Measurements from ENCODE around the gene KDM3A.
A peak's percentile ranks its signal among the peaks of the same experiment; 100 is the strongest.

Gene KDM3A

DNA sequence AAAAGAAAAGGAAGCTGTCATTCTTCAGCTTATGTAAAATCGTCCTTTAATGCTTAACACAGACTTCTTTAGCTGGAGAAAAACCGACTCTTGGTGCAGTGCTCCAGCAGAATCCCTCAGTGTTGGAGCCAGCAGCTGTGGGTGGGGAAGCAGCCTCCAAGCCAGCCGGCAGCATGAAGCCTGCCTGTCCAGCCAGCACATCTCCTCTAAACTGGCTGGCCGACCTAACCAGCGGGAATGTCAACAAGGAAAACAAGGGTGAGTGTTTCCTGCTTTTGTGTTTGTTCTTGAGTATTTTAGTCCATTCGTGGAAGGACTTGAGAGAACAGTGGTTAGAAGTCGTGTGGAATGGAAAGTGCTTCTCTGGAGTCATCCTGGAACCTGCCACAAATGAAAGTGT, 38.9 kb downstream of the KDM3A start:
- no peak for DNase-seq
- no peak overlapping the region for H3K9ac ChIP-seq (ENCODE audit: low read length)
- H4K12ac ChIP-seq (ENCODE audit: low read depth, low read length) = no peak overlapping the region
- WGBS (ENCODE audit: extremely low coverage, insufficient coverage, insufficient read length) = no CpG with 5 or more reads among the region's 7 CpGs
- no peak overlapping the region for H4K91ac ChIP-seq (ENCODE audit: low read depth, low read length)
- H2AK5ac ChIP-seq (ENCODE audit: low read length) = no peak overlapping the region
- H3K4me1 ChIP-seq (ENCODE audit: control insufficient read depth in 1 of 2, insufficient read depth in 2 of 2, low read length in 2 of 2) = no peaks in the 10 kb centered on the region
- peaks cover 22 to 47% of the 10 kb centered on the region in 2 experiments for H3K36me3 ChIP-seq (ENCODE audit: control insufficient read depth in 1 of 2, insufficient read depth in 2 of 2, low read length in 2 of 2)
- no peak overlapping the region for H3K4me2 ChIP-seq (ENCODE audit: low read length)
- H3K79me1 ChIP-seq (ENCODE audit: low read length) = no peaks in the 10 kb centered on the region
- no peak overlapping the region for H3K14ac ChIP-seq (ENCODE audit: low read length)
- H3K4me3 ChIP-seq (ENCODE audit: low read depth, low read length) = no peak overlapping the region
- no peaks in the 10 kb centered on the region for H3K9me3 ChIP-seq (ENCODE audit: insufficient read depth, low read depth, low read length)
- H3K18ac ChIP-seq (ENCODE audit: low read length) = no peak overlapping the region
- H3K23ac ChIP-seq (ENCODE audit: low read length) = no peak overlapping the region
- H3K79me2 ChIP-seq (ENCODE audit: control insufficient read depth, insufficient read depth, low read length, poor library complexity) = no peaks in the 10 kb centered on the region
- H3K4ac ChIP-seq (ENCODE audit: low read depth, low read length) = no peak overlapping the region
- H2AFZ ChIP-seq (ENCODE audit: insufficient read depth, low read length, poor library complexity) = no peak overlapping the region
- H3K27me3 ChIP-seq (ENCODE audit: insufficient read depth, low read length) = no peaks in the 10 kb centered on the region
- no peak overlapping the region for H4K8ac ChIP-seq (ENCODE audit: low read depth, low read length)
- no peak overlapping the region for H2BK120ac ChIP-seq (ENCODE audit: insufficient read depth, low read length, poor library complexity)
- no peak overlapping the region for H2BK5ac ChIP-seq (ENCODE audit: low read depth, low read length, poor library complexity)
- no peak overlapping the region for H2BK12ac ChIP-seq (ENCODE audit: low read length)
- H3K27ac ChIP-seq (ENCODE audit: low read depth, low read length) = no peak overlapping the region

DNA sequence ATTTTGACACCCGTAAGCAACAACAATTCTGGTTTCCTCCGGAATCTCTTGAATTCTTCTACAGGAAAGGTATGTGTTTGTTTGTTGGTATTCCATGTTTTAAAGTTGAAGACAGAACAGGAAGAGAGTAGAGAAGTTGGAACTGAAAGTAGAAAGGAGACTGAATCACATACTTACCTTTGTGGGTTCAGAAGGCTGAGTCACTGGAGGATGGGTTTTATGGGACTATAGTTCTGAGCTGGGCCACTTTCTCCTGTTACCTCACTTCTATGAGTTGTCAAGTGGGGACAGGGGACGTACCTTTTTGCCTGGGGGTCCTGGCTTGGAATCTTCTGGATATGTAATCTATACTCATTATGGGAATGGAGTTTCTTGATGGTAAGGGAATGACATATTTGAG, 40.9 kb downstream of the KDM3A start:
- H3K4me2 ChIP-seq (ENCODE audit: low read length) = no peak overlapping the region
- DNase-seq = peak in 1 of 2 donors; percentile 13
- H4K12ac ChIP-seq (ENCODE audit: low read depth, low read length) = no peak overlapping the region
- H3K36me3 ChIP-seq (ENCODE audit: control insufficient read depth in 1 of 2, insufficient read depth in 2 of 2, low read length in 2 of 2) = peaks cover 25 to 48% of the 10 kb centered on the region in 2 experiments
- H4K8ac ChIP-seq (ENCODE audit: low read depth, low read length) = no peak overlapping the region
- no peak overlapping the region for H3K18ac ChIP-seq (ENCODE audit: low read length)
- H3K14ac ChIP-seq (ENCODE audit: low read length) = no peak overlapping the region
- H2BK12ac ChIP-seq (ENCODE audit: low read length) = no peak overlapping the region
- H3K27me3 ChIP-seq (ENCODE audit: insufficient read depth, low read length) = no peaks in the 10 kb centered on the region
- no peaks in the 10 kb centered on the region for H3K9me3 ChIP-seq (ENCODE audit: insufficient read depth, low read depth, low read length)
- no peaks in the 10 kb centered on the region for H3K79me1 ChIP-seq (ENCODE audit: low read length)
- H3K4ac ChIP-seq (ENCODE audit: low read depth, low read length) = no peak overlapping the region
- no peak overlapping the region for H3K27ac ChIP-seq (ENCODE audit: low read depth, low read length)
- H3K9ac ChIP-seq (ENCODE audit: low read length) = no peak overlapping the region
- H2BK120ac ChIP-seq (ENCODE audit: insufficient read depth, low read length, poor library complexity) = no peak overlapping the region
- no peak overlapping the region for H2AK5ac ChIP-seq (ENCODE audit: low read length)
- H4K91ac ChIP-seq (ENCODE audit: low read depth, low read length) = no peak overlapping the region
- no peak overlapping the region for H2BK5ac ChIP-seq (ENCODE audit: low read depth, low read length, poor library complexity)
- H3K23ac ChIP-seq (ENCODE audit: low read length) = no peak overlapping the region
- no peaks in the 10 kb centered on the region for H3K79me2 ChIP-seq (ENCODE audit: control insufficient read depth, insufficient read depth, low read length, poor library complexity)
- H3K4me1 ChIP-seq (ENCODE audit: control insufficient read depth in 1 of 2, insufficient read depth in 2 of 2, low read length in 2 of 2) = no peaks in the 10 kb centered on the region
- no CpG with 5 or more reads among the region's 3 CpGs for WGBS (ENCODE audit: extremely low coverage, insufficient coverage, insufficient read length)
- no peak overlapping the region for H3K4me3 ChIP-seq (ENCODE audit: low read depth, low read length)
- no peak overlapping the region for H2AFZ ChIP-seq (ENCODE audit: insufficient read depth, low read length, poor library complexity)

DNA sequence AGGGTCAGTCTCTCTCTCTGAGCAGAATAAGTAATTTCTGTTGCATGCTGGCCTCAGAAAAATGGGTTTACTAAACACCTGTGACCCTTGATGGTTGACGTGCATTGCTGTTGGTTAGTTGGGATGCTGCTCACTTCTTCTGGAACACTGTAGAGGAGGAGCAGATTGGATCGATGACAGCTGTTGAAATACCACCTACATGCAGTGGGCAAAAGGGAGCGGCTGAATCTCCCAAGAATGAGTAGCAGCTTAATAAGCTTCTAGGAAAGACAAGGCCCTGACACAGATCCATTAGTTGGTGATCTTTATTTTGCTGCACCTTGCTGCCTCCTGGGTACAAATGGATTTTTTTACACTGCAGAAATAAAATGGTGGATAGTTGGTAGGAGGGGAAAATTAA, 43.2 kb downstream of the KDM3A start:
- WGBS (ENCODE audit: extremely low coverage, insufficient coverage, insufficient read length) = no CpG with 5 or more reads among the region's 3 CpGs
- Histone ChIP-seq H3K9me3 (ENCODE audit: insufficient read depth, low read depth, low read length) (no peaks in the 10 kb centered on the region), H3K14ac (ENCODE audit: low read length) (no peak overlapping the region), H2BK120ac (ENCODE audit: insufficient read depth, low read length, poor library complexity) (no peak overlapping the region), H3K27me3 (ENCODE audit: insufficient read depth, low read length) (no peaks in the 10 kb centered on the region), H2BK12ac (ENCODE audit: low read length) (no peak overlapping the region), H3K27ac (ENCODE audit: low read depth, low read length) (no peak overlapping the region), H3K79me2 (ENCODE audit: control insufficient read depth, insufficient read depth, low read length, poor library complexity) (no peaks in the 10 kb centered on the region), H3K4me3 (ENCODE audit: low read depth, low read length) (no peak overlapping the region), H2AK5ac (ENCODE audit: low read length) (no peak overlapping the region), H3K36me3 (ENCODE audit: control insufficient read depth in 1 of 2, insufficient read depth in 2 of 2, low read length in 2 of 2) (peaks cover 31 to 51% of the 10 kb centered on the region in 2 experiments), H3K18ac (ENCODE audit: low read length) (no peak overlapping the region), H3K4me1 (ENCODE audit: control insufficient read depth in 1 of 2, insufficient read depth in 2 of 2, low read length in 2 of 2) (no peaks in the 10 kb centered on the region), H3K9ac (ENCODE audit: low read length) (no peak overlapping the region), H3K4ac (ENCODE audit: low read depth, low read length) (no peak overlapping the region), H4K12ac (ENCODE audit: low read depth, low read length) (no peak overlapping the region), H2AFZ (ENCODE audit: insufficient read depth, low read length, poor library complexity) (no peak overlapping the region), H3K4me2 (ENCODE audit: low read length) (no peak overlapping the region), H4K91ac (ENCODE audit: low read depth, low read length) (no peak overlapping the region), H3K79me1 (ENCODE audit: low read length) (no peaks in the 10 kb centered on the region), H4K8ac (ENCODE audit: low read depth, low read length) (no peak overlapping the region), H3K23ac (ENCODE audit: low read length) (no peak overlapping the region), H2BK5ac (ENCODE audit: low read depth, low read length, poor library complexity) (no peak overlapping the region)
- no peak for DNase-seq

DNA sequence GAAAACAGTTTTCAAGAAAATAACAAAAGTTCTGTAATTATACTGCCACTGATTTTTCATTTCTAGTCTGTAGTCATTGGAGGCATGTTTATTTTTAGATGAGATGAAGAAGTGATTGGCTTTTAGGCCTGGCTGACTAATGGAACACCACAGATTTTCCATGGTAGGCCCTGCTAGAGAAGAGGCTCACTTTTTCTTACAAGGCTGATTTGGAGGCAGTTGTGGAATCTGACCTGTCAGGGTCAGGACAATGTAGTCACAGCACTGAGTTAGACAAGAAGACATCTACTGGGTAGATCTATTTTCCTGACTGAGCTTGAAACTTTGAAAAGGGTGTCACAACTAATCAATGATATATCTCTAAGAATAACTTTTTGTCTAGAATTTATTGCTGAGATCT, 43.9 kb downstream of the KDM3A start:
- peak in 1 of 2 donors; percentile 8 for DNase-seq
- H3K79me1 ChIP-seq (ENCODE audit: low read length) = no peaks in the 10 kb centered on the region
- H3K36me3 ChIP-seq (ENCODE audit: control insufficient read depth in 1 of 2, insufficient read depth in 2 of 2, low read length in 2 of 2) = peaks cover 30 to 55% of the 10 kb centered on the region in 2 experiments
- no peak overlapping the region for H3K23ac ChIP-seq (ENCODE audit: low read length)
- no peak overlapping the region for H4K8ac ChIP-seq (ENCODE audit: low read depth, low read length)
- no peak overlapping the region for H4K12ac ChIP-seq (ENCODE audit: low read depth, low read length)
- H3K18ac ChIP-seq (ENCODE audit: low read length) = no peak overlapping the region
- no peak overlapping the region for H3K14ac ChIP-seq (ENCODE audit: low read length)
- no peak overlapping the region for H3K4me3 ChIP-seq (ENCODE audit: low read depth, low read length)
- no peak overlapping the region for H2BK5ac ChIP-seq (ENCODE audit: low read depth, low read length, poor library complexity)
- H3K9ac ChIP-seq (ENCODE audit: low read length) = no peak overlapping the region
- H2BK12ac ChIP-seq (ENCODE audit: low read length) = no peak overlapping the region
- no peaks in the 10 kb centered on the region for H3K4me1 ChIP-seq (ENCODE audit: control insufficient read depth in 1 of 2, insufficient read depth in 2 of 2, low read length in 2 of 2)
- H3K79me2 ChIP-seq (ENCODE audit: control insufficient read depth, insufficient read depth, low read length, poor library complexity) = no peaks in the 10 kb centered on the region
- H4K91ac ChIP-seq (ENCODE audit: low read depth, low read length) = no peak overlapping the region
- no peak overlapping the region for H2BK120ac ChIP-seq (ENCODE audit: insufficient read depth, low read length, poor library complexity)
- H3K4ac ChIP-seq (ENCODE audit: low read depth, low read length) = no peak overlapping the region
- no peak overlapping the region for H3K27ac ChIP-seq (ENCODE audit: low read depth, low read length)
- H3K4me2 ChIP-seq (ENCODE audit: low read length) = no peak overlapping the region
- H3K9me3 ChIP-seq (ENCODE audit: insufficient read depth, low read depth, low read length) = no peaks in the 10 kb centered on the region
- no peak overlapping the region for H2AK5ac ChIP-seq (ENCODE audit: low read length)
- no peak overlapping the region for H2AFZ ChIP-seq (ENCODE audit: insufficient read depth, low read length, poor library complexity)
- H3K27me3 ChIP-seq (ENCODE audit: insufficient read depth, low read length) = no peaks in the 10 kb centered on the region
